ENCODE results near the gene CYFIP2. TPM values are rescaled to one million over a fixed set of nuclear protein-coding genes. Genes with fewer than 3 reads are reported as not detected.

The CYFIP2 gene
- total RNA-seq, 1 experiment from 2014 or later = 45.1 TPM

DNA sequence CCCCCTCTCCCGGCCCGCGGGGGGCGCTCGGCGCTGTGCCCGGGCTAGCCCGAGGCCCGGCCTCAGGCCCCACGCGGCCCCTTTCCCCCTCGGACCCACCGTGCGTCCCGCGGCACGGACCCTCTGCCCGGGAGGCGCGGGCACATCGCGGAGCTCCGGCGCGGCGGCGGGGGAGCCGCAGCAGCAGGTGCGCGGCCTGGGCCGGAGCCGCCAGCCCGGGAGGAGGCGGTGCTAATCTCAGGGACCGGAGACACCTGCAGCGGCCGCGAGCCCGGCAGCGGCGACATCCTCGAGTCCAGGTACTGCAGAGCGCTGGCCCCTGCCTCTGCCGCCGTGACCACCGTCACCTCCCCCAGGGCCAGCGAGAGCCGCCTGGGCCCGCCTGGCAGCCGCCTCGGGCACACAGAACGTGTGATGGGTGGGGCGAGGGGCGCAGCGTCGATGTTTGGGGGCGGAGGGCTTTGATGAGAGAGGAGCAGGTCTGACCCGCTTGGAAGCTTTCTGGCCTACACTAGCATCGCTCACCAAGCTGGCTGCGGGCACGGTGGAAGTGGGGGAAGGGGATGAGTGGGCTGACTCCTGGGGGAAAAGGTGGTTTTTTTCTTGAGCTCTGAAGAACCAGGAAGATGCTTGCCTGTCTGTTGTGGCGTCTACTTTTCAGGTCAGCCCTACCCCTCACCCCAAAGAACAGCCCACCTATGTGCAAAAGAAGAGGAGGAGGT lies 524 bp downstream of the CYFIP2 start:
- Histone ChIP-seq H3K4me3 (replicated peaks in 1 of 2; ENCODE audit: low read depth in 1 of 2, low read length in 2 of 2) (peak overlapping the region; percentile 58 to 73), H3K79me2 (ENCODE audit: insufficient read depth, low read length) (no peaks in the 10 kb centered on the region), H3K9me3 (ENCODE audit: control insufficient read depth in 1 of 2, insufficient read depth in 1 of 2, low read depth in 1 of 2, low read length in 2 of 2) (no peaks in the 10 kb centered on the region), H3K36me3 (ENCODE audit: control insufficient read depth in 1 of 2, insufficient read depth in 2 of 2, low read length in 2 of 2) (no peaks in the 10 kb centered on the region), H2AFZ (ENCODE audit: low read depth, low read length, poor library complexity, severe bottlenecking) (no peak overlapping the region), H4K20me1 (ENCODE audit: insufficient read depth) (no peaks in the 10 kb centered on the region), H3K27me3 (ENCODE audit: insufficient read depth, low read length) (0 out of 2 replicates have a peak, but pooled peaks cover under 1% of the 10 kb centered on the region), H3K9ac (ENCODE audit: low read length) (peak overlapping the region; percentile 56), H3K4me1 (ENCODE audit: control insufficient read depth in 1 of 2, insufficient read depth in 2 of 2, low read length in 2 of 2) (peaks cover 6 to 19% of the 10 kb centered on the region in 2 experiments; a peak in 3 of 4 replicates), H3K27ac (ENCODE audit: low read depth, low read length) (peak overlapping the region; percentile 67), H3K9me2 (ENCODE audit: insufficient read depth) (no peaks in the 10 kb centered on the region), H3K4me2 (ENCODE audit: low read length) (peak overlapping the region; percentile 94)
- ChIA-PET RAD21 (ENCODE audit: low non-redundant PET in 1 of 2, low total read pairs in 2 of 2, uncharacterized antibody in 2 of 2, unreplicated experiment in 2 of 2) (no interaction called here), CTCF (interaction anchor here (1.7 kb wide), 1 partner anchor 12 kb away, joined by 5 read pairs; no protein-coding TSS in a partner anchor), POLR2A (no interaction called here)
- intact Hi-C loops (cut with micrococcal nuclease) = loop anchor here (10.0 kb wide), 1 partner anchor 122 kb away; the partner anchor contains the start of gene MED7
- ATAC-seq = peak; percentile 74
- BruUV-seq (replicated peaks) = no TSS peak
- no peak for TF ChIP-seq EZH2 (IDR thresholded peaks at IDR 0.05)
- TF ChIP-seq POLR2A (IDR thresholded peaks at IDR 0.05; ENCODE audit: borderline replicate concordance, extremely low read depth, insufficient read depth, insufficient read length) = no peak
- TF ChIP-seq JUND (IDR thresholded peaks at IDR 0.05) = no peak
- TF ChIP-seq TCF7L2 (IDR thresholded peaks at IDR 0.05; ENCODE audit: borderline replicate concordance, extremely low read depth, insufficient read depth, insufficient read length) = peak; percentile 41
- peak; percentile 84 for TF ChIP-seq ZFX (IDR thresholded peaks at IDR 0.05)
- TF ChIP-seq CBX3 (IDR thresholded peaks at IDR 0.05; ENCODE audit: low read depth) = no peak
- TF ChIP-seq, protein P1, sequence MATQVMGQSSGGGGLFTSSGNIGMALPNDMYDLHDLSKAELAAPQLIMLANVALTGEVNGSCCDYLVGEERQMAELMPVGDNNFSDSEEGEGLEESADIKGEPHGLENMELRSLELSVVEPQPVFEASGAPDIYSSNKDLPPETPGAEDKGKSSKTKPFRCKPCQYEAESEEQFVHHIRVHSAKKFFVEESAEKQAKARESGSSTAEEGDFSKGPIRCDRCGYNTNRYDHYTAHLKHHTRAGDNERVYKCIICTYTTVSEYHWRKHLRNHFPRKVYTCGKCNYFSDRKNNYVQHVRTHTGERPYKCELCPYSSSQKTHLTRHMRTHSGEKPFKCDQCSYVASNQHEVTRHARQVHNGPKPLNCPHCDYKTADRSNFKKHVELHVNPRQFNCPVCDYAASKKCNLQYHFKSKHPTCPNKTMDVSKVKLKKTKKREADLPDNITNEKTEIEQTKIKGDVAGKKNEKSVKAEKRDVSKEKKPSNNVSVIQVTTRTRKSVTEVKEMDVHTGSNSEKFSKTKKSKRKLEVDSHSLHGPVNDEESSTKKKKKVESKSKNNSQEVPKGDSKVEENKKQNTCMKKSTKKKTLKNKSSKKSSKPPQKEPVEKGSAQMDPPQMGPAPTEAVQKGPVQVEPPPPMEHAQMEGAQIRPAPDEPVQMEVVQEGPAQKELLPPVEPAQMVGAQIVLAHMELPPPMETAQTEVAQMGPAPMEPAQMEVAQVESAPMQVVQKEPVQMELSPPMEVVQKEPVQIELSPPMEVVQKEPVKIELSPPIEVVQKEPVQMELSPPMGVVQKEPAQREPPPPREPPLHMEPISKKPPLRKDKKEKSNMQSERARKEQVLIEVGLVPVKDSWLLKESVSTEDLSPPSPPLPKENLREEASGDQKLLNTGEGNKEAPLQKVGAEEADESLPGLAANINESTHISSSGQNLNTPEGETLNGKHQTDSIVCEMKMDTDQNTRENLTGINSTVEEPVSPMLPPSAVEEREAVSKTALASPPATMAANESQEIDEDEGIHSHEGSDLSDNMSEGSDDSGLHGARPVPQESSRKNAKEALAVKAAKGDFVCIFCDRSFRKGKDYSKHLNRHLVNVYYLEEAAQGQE (IDR thresholded peaks at IDR 0.05; ENCODE audit: low read depth) = no peak
- TF ChIP-seq YY1 (IDR thresholded peaks at IDR 0.05; ENCODE audit: extremely low read depth, insufficient replicate concordance, low read depth, low read length) = no peak
- no peak for TF ChIP-seq CEBPB (IDR thresholded peaks at IDR 0.05; ENCODE audit: low read depth)
- no peak for TF ChIP-seq SRF (IDR thresholded peaks at IDR 0.05; ENCODE audit: low read depth)
- no peak for TF ChIP-seq SIN3A (IDR thresholded peaks at IDR 0.05; ENCODE audit: low read depth)
- TF ChIP-seq, protein P2, sequence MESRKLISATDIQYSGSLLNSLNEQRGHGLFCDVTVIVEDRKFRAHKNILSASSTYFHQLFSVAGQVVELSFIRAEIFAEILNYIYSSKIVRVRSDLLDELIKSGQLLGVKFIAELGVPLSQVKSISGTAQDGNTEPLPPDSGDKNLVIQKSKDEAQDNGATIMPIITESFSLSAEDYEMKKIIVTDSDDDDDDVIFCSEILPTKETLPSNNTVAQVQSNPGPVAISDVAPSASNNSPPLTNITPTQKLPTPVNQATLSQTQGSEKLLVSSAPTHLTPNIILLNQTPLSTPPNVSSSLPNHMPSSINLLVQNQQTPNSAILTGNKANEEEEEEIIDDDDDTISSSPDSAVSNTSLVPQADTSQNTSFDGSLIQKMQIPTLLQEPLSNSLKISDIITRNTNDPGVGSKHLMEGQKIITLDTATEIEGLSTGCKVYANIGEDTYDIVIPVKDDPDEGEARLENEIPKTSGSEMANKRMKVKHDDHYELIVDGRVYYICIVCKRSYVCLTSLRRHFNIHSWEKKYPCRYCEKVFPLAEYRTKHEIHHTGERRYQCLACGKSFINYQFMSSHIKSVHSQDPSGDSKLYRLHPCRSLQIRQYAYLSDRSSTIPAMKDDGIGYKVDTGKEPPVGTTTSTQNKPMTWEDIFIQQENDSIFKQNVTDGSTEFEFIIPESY (IDR thresholded peaks at IDR 0.05; ENCODE audit: extremely low read depth, insufficient replicate concordance, low read length) = no peak
- DNase-seq (ENCODE audit: low read depth, low spot score) = no peak

Measured in HCT116 (cell line).